ENCODE measurements around the gene SUN2.

DNA sequence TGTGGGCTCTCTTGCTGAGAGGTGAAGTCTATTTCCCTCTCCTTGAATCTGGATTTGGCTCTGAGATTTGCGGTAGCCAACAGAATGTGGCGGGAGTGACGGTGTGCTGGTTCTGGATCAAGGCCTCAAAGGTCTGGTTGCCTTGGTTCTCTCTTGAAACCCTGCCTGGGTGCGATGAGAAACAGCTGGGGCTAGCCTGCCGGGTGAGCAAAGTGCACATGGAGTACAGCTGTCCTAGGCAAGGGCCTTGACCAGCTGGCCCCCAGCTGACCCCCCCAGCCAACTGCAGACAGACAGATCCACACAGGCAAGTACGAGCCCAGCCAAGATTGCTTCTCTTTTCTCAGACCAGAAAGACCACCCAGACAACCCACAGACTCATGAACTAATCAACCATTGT lies 10.8 kb downstream of the SUN2 start:
- TF ChIP-seq EZH2phosphoT487 (IDR thresholded peaks at IDR 0.05) (no peak), CTCF (IDR thresholded peaks at IDR 0.05) (no peak)
